Left lung (tissue), 10 donors: ENCODE results near the gene HDAC4. TPM values are rescaled to one million over a fixed set of nuclear protein-coding genes. Genes with fewer than 3 reads are reported as not detected.

Source experiments
- ATAC-seq: fragments of 200-7000 bp; cut with Tn5 transposase; one replicate; pipeline ENCODE4 v1.9.1; 2020; ENCODE audit warnings: moderate library complexity
- DNase-seq, 4 donors: peaks; one replicate each; pipeline ENCODE4 v3.0.0-alpha.2; 2013 to 2020
- H3K27ac ChIP-seq, 2 donors: fragments of 200-600 bp; sonication (generic) in 1 of 2; one replicate each; pipeline versions ENCODE4 v1.5.0 to v1.8.0; 2020 to 2021
- H3K27me3 ChIP-seq, 2 donors: fragments of 200-600 bp; sonication (generic) in 1 of 2; one replicate each; pipeline versions ENCODE4 v1.5.0 to v1.8.0; 2020 to 2021
- H3K36me3 ChIP-seq, 2 donors: fragments of 200-600 bp; sonication (generic) in 1 of 2; one replicate each; pipeline versions ENCODE4 v1.5.0 to v1.8.0; 2020 to 2021
- H3K4me1 ChIP-seq, 2 donors: fragments of 200-600 bp; one replicate each; pipeline ENCODE4 v1.8.0; 2021
- H3K4me3 ChIP-seq, 2 donors: fragments of 200-600 bp; sonication (generic) in 1 of 2; one replicate each; pipeline versions ENCODE4 v1.5.0 to v1.8.0; 2020 to 2021; ENCODE audit warnings: mild to moderate bottlenecking in 1 of 2
- H3K9me3 ChIP-seq, 2 donors: fragments of 200-600 bp; sonication (generic) in 1 of 2; one replicate each; pipeline versions ENCODE4 v1.5.0 to v1.8.0; 2020 to 2021
- intact Hi-C, 2 donors: fragments of 100-400 bp; cut with DNase I; formaldehyde crosslinking; loops; one replicate each; pipeline versions ENCODE4 v1.11.2 to v1.14.2; 2022
- polyA plus RNA-seq, 6 donors: library from polyadenylated mRNA; unstranded; fragments of 120-200 nt; gene quantifications; one replicate each; pipeline ENCODE4 v1.2.1, GENCODE V29; 2013; ENCODE audit not compliant: insufficient read length in 6 of 6
- total RNA-seq, 2 donors: library from RNA; stranded (reverse); fragmentation: NEBNext Ultra II Directional; extraction: Animal tissue kit (Norgen Biotek cat#: 25700); gene quantifications; one replicate each; pipeline ENCODE4 v1.2.1, GENCODE V29; 2021
- TF ChIP-seq, protein P1 (sequence below), 2 donors: fragments of 200-600 bp; sonication (generic) in 1 of 2; IDR thresholded peaks; one replicate each; pipeline versions ENCODE4 v1.5.0 to v1.8.0; 2021; ENCODE audit warnings: antibody characterized with exemption in 2 of 2
- donor health status: DM: no; HTN: yes; CAD: no.
- donor health status: DM: no; HTN: no; CAD: no.

HDAC4 gene
- total and polyA plus RNA-seq, 8 donors = 9.9 to 36.8 (median 12.8) TPM

DNA sequence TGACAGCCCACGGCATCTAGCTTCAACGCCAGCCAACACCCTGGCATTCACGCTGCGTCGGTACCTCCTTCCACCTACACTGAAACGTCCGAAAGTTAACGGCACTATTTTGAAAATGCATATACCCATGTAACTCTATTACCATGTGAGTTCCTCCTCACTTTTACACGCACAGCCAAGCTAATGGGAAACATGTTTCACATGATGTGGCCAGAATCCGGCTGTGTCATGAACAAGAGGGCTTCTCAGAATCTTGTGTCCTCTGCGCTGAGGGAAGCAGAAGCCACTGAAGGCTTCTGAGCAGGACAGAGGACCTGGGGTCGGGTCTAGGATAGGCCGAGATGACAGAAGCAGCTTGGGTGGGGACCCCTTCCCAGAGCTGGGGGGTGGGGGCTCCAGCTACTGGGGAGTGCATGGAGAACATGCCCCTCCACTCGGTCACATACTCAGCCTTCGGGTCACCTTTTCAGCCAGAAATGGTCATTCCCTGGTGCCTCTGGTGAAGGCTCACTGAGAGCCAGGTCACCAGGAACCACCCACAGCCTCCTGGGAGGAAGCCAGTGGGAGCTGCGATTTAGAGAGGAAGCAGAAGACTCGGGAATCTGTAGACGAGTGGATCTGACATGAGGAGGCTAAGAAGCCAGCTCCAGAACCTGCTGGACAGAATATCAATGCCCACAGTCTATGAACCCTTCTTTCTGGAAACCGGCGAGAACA lies 41.5 kb downstream of the HDAC4 start:
- ATAC-seq (no peak), DNase-seq (no peak)

DNA sequence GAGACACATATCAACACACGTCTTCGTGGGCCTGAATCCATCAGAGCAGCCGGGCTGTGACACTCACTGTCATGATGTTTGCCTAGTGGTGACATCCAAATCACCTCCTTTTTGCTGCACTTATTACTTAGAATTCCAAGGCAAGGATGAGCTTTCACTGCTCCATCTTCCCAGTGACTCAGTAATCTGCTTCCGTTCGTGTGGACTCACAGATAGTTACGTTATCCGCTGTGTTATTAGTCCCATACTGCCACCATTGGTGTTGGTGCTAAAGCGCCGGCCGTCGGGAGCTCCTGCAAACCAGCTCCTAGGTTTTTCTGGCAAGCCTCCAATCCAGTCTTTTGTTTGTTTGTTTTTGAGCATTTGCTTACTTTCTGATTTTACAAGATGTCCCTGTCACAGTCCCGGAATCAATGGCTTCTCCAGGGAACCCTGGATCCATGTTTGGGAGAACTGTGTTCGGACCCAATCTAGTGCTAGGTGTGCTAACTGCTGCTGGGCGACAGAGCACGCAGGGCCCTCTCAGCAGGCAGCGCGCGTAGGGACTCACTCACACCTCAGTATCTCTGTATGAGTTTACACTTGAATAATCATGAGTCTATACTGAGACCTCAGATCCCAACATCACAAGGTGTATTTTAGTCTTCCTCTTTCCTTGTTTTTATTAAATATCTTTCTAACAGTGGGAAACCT lies 42.6 kb downstream of the HDAC4 start:
- no peak overlapping the region for H3K4me3 ChIP-seq
- H3K9me3 ChIP-seq = peaks cover 0 to 6% of the 10 kb centered on the region in 2 donors
- TF ChIP-seq, protein P1, sequence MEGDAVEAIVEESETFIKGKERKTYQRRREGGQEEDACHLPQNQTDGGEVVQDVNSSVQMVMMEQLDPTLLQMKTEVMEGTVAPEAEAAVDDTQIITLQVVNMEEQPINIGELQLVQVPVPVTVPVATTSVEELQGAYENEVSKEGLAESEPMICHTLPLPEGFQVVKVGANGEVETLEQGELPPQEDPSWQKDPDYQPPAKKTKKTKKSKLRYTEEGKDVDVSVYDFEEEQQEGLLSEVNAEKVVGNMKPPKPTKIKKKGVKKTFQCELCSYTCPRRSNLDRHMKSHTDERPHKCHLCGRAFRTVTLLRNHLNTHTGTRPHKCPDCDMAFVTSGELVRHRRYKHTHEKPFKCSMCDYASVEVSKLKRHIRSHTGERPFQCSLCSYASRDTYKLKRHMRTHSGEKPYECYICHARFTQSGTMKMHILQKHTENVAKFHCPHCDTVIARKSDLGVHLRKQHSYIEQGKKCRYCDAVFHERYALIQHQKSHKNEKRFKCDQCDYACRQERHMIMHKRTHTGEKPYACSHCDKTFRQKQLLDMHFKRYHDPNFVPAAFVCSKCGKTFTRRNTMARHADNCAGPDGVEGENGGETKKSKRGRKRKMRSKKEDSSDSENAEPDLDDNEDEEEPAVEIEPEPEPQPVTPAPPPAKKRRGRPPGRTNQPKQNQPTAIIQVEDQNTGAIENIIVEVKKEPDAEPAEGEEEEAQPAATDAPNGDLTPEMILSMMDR (IDR thresholded peaks at IDR 0.05) = no peak
- H3K27me3 ChIP-seq = no peaks in the 10 kb centered on the region
- DNase-seq (no peak), ATAC-seq (no peak)
- no peak overlapping the region for H3K27ac ChIP-seq
- no peaks in the 10 kb centered on the region for H3K36me3 ChIP-seq
- H3K4me1 ChIP-seq = peaks cover 0 to 3% of the 10 kb centered on the region in 2 donors
- intact Hi-C loops = no loop called here

More for the DNA sequence above, 41.5 kb downstream of the HDAC4 start:
- Histone ChIP-seq H3K9me3 (peaks cover 0 to 6% of the 10 kb centered on the region in 2 donors), H3K4me3 (no peak overlapping the region), H3K27me3 (no peaks in the 10 kb centered on the region), H3K27ac (no peak overlapping the region), H3K36me3 (no peaks in the 10 kb centered on the region), H3K4me1 (peaks cover 0 to 3% of the 10 kb centered on the region in 2 donors)
- TF ChIP-seq, protein P1 (IDR thresholded peaks at IDR 0.05) = no peak
- intact Hi-C loops = no loop called here

DNA sequence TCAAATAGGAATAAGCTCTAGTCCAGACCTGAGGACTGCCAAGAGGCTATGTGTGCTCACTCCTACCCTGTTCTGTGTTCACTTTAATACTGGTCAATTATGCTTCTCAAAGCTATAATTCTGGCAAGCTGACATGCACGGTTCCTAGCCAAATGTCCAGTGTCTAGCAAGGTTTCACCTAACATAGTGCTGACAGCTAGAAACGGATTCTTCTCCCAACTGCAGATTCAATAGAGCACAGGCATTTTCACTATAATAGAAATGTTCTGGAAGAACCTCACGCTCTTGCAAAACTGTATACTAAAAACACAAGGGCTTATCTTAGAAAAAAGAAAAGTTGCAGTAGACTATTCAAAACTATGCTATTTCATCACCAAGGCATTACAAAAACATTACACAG lies 45.1 kb downstream of the HDAC4 start:
- DNase-seq = peak in 1 of 4 donors; percentile 36
- TF ChIP-seq, protein P1 (IDR thresholded peaks at IDR 0.05) = no peak
- H3K27ac ChIP-seq = no peak overlapping the region

DNA sequence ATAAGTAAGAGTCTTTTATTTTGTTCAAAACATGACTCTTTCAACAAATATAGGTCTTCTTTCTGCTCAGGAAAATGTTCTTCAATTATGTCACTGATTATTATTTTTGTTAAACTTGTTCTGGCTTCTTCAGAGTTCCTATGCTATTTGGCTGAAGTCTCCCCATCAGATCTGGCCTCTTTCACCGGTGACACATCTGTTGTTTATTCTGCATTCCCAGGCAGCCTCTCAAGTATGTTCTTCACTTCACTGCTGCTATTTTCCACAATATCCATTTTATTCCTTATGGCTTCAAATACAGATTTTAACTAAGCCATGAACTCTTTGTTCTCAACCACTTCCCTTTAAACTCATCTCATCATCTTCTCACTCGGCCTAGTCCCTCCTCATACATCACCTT lies 45.7 kb downstream of the HDAC4 start:
- Histone ChIP-seq H3K4me1 (peaks cover 0 to 3% of the 10 kb centered on the region in 2 donors), H3K27me3 (no peaks in the 10 kb centered on the region), H3K9me3 (peaks cover 0 to 6% of the 10 kb centered on the region in 2 donors), H3K4me3 (no peak overlapping the region), H3K36me3 (peaks cover 0 to 23% of the 10 kb centered on the region in 2 donors), H3K27ac (no peak overlapping the region)
- TF ChIP-seq, protein P1 (IDR thresholded peaks at IDR 0.05) = no peak
- ATAC-seq (peak; percentile 64), DNase-seq (no peak)
- intact Hi-C loops = no loop called here

More for the DNA sequence above, 45.1 kb downstream of the HDAC4 start:
- no peaks in the 10 kb centered on the region for H3K27me3 ChIP-seq
- peak; percentile 23 for ATAC-seq
- intact Hi-C loops = no loop called here
- H3K4me3 ChIP-seq = no peak overlapping the region
- H3K9me3 ChIP-seq = peaks cover 0 to 6% of the 10 kb centered on the region in 2 donors
- peaks cover 0 to 3% of the 10 kb centered on the region in 2 donors for H3K4me1 ChIP-seq
- H3K36me3 ChIP-seq = peaks cover 0 to 18% of the 10 kb centered on the region in 2 donors

DNA sequence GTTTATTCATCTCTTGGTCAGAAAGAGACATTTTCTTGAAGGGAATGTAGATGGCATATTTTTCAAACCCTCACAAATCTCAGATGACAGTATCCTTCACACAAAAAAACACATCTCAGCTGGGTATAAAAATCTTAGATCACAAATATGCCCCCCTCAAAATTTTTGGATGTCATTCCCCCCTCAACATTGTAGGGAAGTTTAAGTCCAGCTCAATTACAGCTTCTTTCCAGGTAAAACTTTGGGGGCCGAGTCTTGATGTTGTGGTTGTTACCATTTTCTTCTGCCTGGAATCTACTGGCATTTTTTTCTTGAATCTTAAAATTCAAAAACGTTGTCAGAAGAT lies 46.1 kb downstream of the HDAC4 start:
- H3K9me3 ChIP-seq = peaks cover 0 to 6% of the 10 kb centered on the region in 2 donors
- intact Hi-C loops = no loop called here
- no peak overlapping the region for H3K27ac ChIP-seq

More for the DNA sequence above, 46.1 kb downstream of the HDAC4 start:
- H3K4me3 ChIP-seq = no peak overlapping the region
- ATAC-seq = no peak
- no peaks in the 10 kb centered on the region for H3K27me3 ChIP-seq
- H3K36me3 ChIP-seq = peaks cover 0 to 25% of the 10 kb centered on the region in 2 donors
- DNase-seq = no peak
- peaks cover 0 to 3% of the 10 kb centered on the region in 2 donors for H3K4me1 ChIP-seq
- TF ChIP-seq, protein P1 (IDR thresholded peaks at IDR 0.05) = no peak
